Tibial nerve (tissue), 4 donors: Measurements from ENCODE around the gene MLC1.

ENCODE experiments used
- CTCF ChIP-seq, 5 experiments: fragments of 200-600 bp in 3 of 5; fragments of 450-650 bp in 2 of 5; sonication (generic) in 3 of 5; IDR thresholded peaks; one replicate each; pipeline ENCODE4 v1.5.1; 2016 to 2019; ENCODE audit warnings: antibody characterized with exemption in 5 of 5, mild to moderate bottlenecking in 3 of 5, moderate library complexity in 2 of 5
- EP300 ChIP-seq, 2 donors: sonication (generic); formaldehyde crosslinking; IDR thresholded peaks; one replicate each; pipeline ENCODE4 v1.6.1; 2017; ENCODE audit warnings: antibody characterized with exemption in 2 of 2, mild to moderate bottlenecking in 1 of 2
- POLR2A ChIP-seq, 2 donors: fragments of 450-650 bp; IDR thresholded peaks; one replicate each; pipeline ENCODE4 v1.6.1; 2017; ENCODE audit warnings: antibody characterized with exemption in 2 of 2, mild to moderate bottlenecking in 2 of 2, moderate library complexity in 2 of 2

GRCh38 chr22:50074551-50075530, 10.4 kb downstream of the MLC1 start:
- TF ChIP-seq EP300 (IDR thresholded peaks at IDR 0.05) (no peak), CTCF (IDR thresholded peaks at IDR 0.05) (no peak), POLR2A (IDR thresholded peaks at IDR 0.05) (no peak)
